BJ (cell line): ENCODE measurements around the gene MMRN2. TPM values are rescaled to one million over a fixed set of nuclear protein-coding genes. Genes with fewer than 3 reads are reported as not detected.

ENCODE experiments used
- CTCF ChIA-PET: fragments of 350-600 bp; formaldehyde crosslinking; extraction: SDS; loops from one replicate; lab custom pipeline; 2021; ENCODE audit warnings: antibody characterized with exemption, inconsistent platforms; lab: Yijun Ruan, JAX
- POLR2A ChIA-PET: fragments of 300-600 bp; sonication (Branson Sonifier 250); formaldehyde crosslinking; extraction: SDS; loops from one replicate; lab custom pipeline; 2021; ENCODE audit warnings: antibody characterized with exemption; lab: Charles Lee
- DNase-seq: peaks from one replicate; pipeline ENCODE4 v3.0.0-alpha.2; 2011; ENCODE audit warnings: low read depth
- H3K27me3 ChIP-seq: 2 replicates; pipeline ENCODE4 v1.6.0; 2011; ENCODE audit warnings: low read length; ENCODE audit not compliant: control insufficient read depth, insufficient read depth
- H3K36me3 ChIP-seq: 2 replicates; pipeline ENCODE4 v1.5.1; 2011; ENCODE audit warnings: low read length; ENCODE audit not compliant: control insufficient read depth, insufficient read depth
- H3K4me3 ChIP-seq: 2 replicates; pipeline ENCODE4 v1.5.1; 2011; ENCODE audit warnings: low read depth, mild to moderate bottlenecking, control low read depth, low read length
- polyA plus RNA-seq: library from polyadenylated mRNA; depleted of rRNA; stranded (reverse); fragments of >200 nt; gene quantifications from 2 replicates; pipeline ENCODE4 v1.2.3, GENCODE V29; 2011; rRNA removed
- small RNA-seq: library from RNA; depleted of rRNA; stranded (forward); fragments of <200 nt; gene quantifications from one replicate; pipeline ENCODE3, GENCODE V24; 2012; ENCODE audit warnings: low replicate concordance, low read depth; ENCODE audit not compliant: insufficient read length
- TF ChIP-seq, protein P1 (sequence below): IDR thresholded peaks from 2 replicates; pipeline ENCODE4 v1.5.1; 2011; ENCODE audit warnings: low read depth, mild to moderate bottlenecking, control low read depth, inconsistent platforms, low read length, moderate library complexity; ENCODE audit not compliant: insufficient read depth

Gene MMRN2
- polyA plus RNA-seq, 1 experiment: 2.7 TPM

DNA sequence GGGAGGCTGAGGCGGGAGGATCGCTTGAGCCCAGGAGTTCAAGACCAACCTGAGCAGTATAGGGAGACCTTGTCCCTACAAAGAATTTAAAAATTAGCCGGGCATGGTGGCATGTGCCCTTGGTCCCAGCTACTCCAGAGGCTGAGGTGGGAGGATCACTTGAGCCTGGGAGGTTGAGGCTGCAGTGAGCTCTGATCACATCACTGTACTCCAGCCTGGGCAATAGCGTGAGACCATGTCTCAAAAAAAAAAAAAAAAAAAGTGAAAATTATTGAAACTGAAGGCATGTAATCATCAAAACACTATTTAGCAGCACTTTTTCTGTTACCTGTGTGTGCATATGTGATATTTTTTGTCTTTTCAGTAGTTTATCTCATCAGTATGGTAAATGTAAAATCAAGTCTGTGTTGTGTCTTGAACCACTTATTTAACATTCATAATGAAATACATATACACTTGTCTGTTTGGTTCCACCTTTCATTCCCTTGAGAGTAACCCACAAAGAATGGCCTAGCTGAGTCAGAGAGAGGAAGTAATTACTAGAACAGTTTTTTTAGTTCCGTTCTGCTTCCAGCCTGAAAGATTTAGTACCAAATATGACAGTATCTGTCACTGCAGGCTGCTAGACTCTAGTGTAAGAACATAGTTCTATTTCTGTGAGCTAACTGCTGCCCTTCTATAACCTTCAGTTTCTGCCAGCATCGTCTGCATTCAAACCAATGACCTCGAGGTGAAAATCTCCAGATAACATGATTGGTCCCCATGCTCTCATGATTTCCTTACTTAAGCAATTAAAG lies 68.6 kb downstream of the MMRN2 start:
- DNase-seq: peak; percentile 30
- ChIA-PET POLR2A (no interaction called here), CTCF (interaction anchor here (0.6 to 1.4 kb wide), 3 partner anchors 10 to 173 kb away, joined by 3 to 6 read pairs (median 4); no protein-coding TSS in a partner anchor)
- Histone ChIP-seq H3K27me3 (no peaks in the 10 kb centered on the region), H3K4me3 (no peak overlapping the region), H3K36me3 (peaks cover 2% of the 10 kb centered on the region; the same call in 1 of the 2 replicates)
- TF ChIP-seq, protein P1, sequence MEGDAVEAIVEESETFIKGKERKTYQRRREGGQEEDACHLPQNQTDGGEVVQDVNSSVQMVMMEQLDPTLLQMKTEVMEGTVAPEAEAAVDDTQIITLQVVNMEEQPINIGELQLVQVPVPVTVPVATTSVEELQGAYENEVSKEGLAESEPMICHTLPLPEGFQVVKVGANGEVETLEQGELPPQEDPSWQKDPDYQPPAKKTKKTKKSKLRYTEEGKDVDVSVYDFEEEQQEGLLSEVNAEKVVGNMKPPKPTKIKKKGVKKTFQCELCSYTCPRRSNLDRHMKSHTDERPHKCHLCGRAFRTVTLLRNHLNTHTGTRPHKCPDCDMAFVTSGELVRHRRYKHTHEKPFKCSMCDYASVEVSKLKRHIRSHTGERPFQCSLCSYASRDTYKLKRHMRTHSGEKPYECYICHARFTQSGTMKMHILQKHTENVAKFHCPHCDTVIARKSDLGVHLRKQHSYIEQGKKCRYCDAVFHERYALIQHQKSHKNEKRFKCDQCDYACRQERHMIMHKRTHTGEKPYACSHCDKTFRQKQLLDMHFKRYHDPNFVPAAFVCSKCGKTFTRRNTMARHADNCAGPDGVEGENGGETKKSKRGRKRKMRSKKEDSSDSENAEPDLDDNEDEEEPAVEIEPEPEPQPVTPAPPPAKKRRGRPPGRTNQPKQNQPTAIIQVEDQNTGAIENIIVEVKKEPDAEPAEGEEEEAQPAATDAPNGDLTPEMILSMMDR: no peak

Small RNA genes within 50 kb of the gene (small RNA-seq; reads per million reads assigned to genes)
- gene BMS1P3: not detected
- not detected for gene RNU1-19P

Other genes with a start within 250 kb of the MMRN2 start
- 21.4 and 39.6 TPM in 2 replicates for gene BMPR1A, start 201.0 kb downstream of the MMRN2 start, polyA plus RNA-seq
- 6.3 and 9.7 TPM in 2 replicates for gene SNCG, start 984 bp upstream of the MMRN2 start, polyA plus RNA-seq
- gene ADIRF, start 10.9 kb upstream of the MMRN2 start, polyA plus RNA-seq: 42.1 and 64.4 TPM in 2 replicates
- not detected in 2 replicates for gene FAM25A, start 62.7 kb upstream of the MMRN2 start, polyA plus RNA-seq
- gene GLUD1, start 137.2 kb upstream of the MMRN2 start, polyA plus RNA-seq: 78.6 and 99.5 TPM in 2 replicates
- 7.7 and 15.9 TPM in 2 replicates for gene SHLD2, start 137.6 kb upstream of the MMRN2 start, polyA plus RNA-seq